HepG2 (cell line): Measurements from ENCODE around the gene TRIM37. TPM values are rescaled to one million over a fixed set of nuclear protein-coding genes. Genes with fewer than 3 reads are reported as not detected.

Experiments
- ELF3 ChIP-seq: IDR thresholded peaks from 2 replicates; pipeline ENCODE4 v1.6.1; 2016; ENCODE audit warnings: missing genetic modification reagents, missing compliant biosample characterization
- GFI1 ChIP-seq: sonication (generic); formaldehyde crosslinking; IDR thresholded peaks from 2 replicates; pipeline ENCODE4 v1.5.0; 2020; ENCODE audit warnings: missing genetic modification reagents, mild to moderate bottlenecking, borderline replicate concordance
- KLF16 ChIP-seq, 2 experiments: sonication (generic) in 1 of 2; formaldehyde crosslinking in 1 of 2; IDR thresholded peaks; 2 replicates each; pipeline versions ENCODE4 v1.6.1 to v1.8.0; 2016 to 2023; ENCODE audit warnings: missing genetic modification reagents in 2 of 2, missing compliant biosample characterization in 1 of 2
- RFXANK ChIP-seq: IDR thresholded peaks from 2 replicates; pipeline ENCODE4 v1.6.1; 2016
- SMAD3 ChIP-seq: sonication (generic); formaldehyde crosslinking; IDR thresholded peaks from 2 replicates; pipeline ENCODE4 v1.4.0; 2020; ENCODE audit warnings: missing genetic modification reagents
- ZNF598 ChIP-seq: sonication (generic); formaldehyde crosslinking; IDR thresholded peaks from 2 replicates; pipeline ENCODE4 v1.5.1; 2020; ENCODE audit warnings: mild to moderate bottlenecking, missing genetic modification reagents, borderline replicate concordance
- ZNF761 ChIP-seq: sonication (generic); formaldehyde crosslinking; conservative IDR thresholded peaks from 2 replicates; pipeline ENCODE4 v1.4.0; 2020; ENCODE audit warnings: mild to moderate bottlenecking, missing genetic modification reagents
- polyA plus RNA-seq, 8 experiments: library from polyadenylated mRNA; depleted of rRNA in 3 of 8; stranded (reverse) in 7 of 8; unstranded in 1 of 8; fragments of >200 nt; fragmentation: Illumina TruSeq in 4 of 8; extraction: Trizol in 4 of 8; gene quantifications; 2 replicates each; pipeline versions ENCODE4 v1.2.1 to v1.2.3, GENCODE V29; 2011 to 2016; ENCODE audit warnings: low read depth in 4 of 8, missing spikeins in 1 of 8, mixed read lengths in 1 of 8; ENCODE audit not compliant: insufficient read depth in 1 of 8
- total RNA-seq, 5 experiments: library from RNA; depleted of rRNA; stranded (reverse); fragments of >200 nt; fragmentation: Illumina TruSeq; extraction: Trizol; gene quantifications; 2 replicates each; pipeline ENCODE4 v1.2.3, GENCODE V29; 2016; ENCODE audit warnings: low read depth in 1 of 5
- TF ChIP-seq, protein P1 (sequence below): sonication (generic); formaldehyde crosslinking; IDR thresholded peaks from 2 replicates; pipeline ENCODE4 v1.5.0; 2020; ENCODE audit warnings: missing genetic modification reagents
- TF ChIP-seq, protein P2 (sequence below): sonication (generic); formaldehyde crosslinking; IDR thresholded peaks from 2 replicates; pipeline ENCODE4 v1.9.0; 2021; ENCODE audit warnings: missing genetic modification reagents, borderline replicate concordance
- TF ChIP-seq, protein P3 (sequence below): IDR thresholded peaks from 2 replicates; pipeline ENCODE4 v1.6.1; 2016; ENCODE audit warnings: mild to moderate bottlenecking
- TF ChIP-seq, protein P4 (sequence below): sonication (generic); formaldehyde crosslinking; IDR thresholded peaks from 2 replicates; pipeline ENCODE4 v1.4.0; 2020; ENCODE audit warnings: mild to moderate bottlenecking, missing genetic modification reagents
- TF ChIP-seq, protein P5 (sequence below): sonication (generic); formaldehyde crosslinking; IDR thresholded peaks from 2 replicates; pipeline ENCODE4 v1.4.0; 2020; ENCODE audit warnings: missing genetic modification reagents
- TF ChIP-seq, protein P6 (sequence below): sonication (generic); formaldehyde crosslinking; IDR thresholded peaks from 2 replicates; pipeline ENCODE4 v1.5.0; 2020; ENCODE audit warnings: mild to moderate bottlenecking, missing genetic modification reagents, borderline replicate concordance

Gene TRIM37
- total and polyA plus RNA-seq, 2 of the 13 experiments (the other 11 are each of a cell fraction or from before 2014, with no cell fraction given), result 12.4 to 39.1 TPM

DNA sequence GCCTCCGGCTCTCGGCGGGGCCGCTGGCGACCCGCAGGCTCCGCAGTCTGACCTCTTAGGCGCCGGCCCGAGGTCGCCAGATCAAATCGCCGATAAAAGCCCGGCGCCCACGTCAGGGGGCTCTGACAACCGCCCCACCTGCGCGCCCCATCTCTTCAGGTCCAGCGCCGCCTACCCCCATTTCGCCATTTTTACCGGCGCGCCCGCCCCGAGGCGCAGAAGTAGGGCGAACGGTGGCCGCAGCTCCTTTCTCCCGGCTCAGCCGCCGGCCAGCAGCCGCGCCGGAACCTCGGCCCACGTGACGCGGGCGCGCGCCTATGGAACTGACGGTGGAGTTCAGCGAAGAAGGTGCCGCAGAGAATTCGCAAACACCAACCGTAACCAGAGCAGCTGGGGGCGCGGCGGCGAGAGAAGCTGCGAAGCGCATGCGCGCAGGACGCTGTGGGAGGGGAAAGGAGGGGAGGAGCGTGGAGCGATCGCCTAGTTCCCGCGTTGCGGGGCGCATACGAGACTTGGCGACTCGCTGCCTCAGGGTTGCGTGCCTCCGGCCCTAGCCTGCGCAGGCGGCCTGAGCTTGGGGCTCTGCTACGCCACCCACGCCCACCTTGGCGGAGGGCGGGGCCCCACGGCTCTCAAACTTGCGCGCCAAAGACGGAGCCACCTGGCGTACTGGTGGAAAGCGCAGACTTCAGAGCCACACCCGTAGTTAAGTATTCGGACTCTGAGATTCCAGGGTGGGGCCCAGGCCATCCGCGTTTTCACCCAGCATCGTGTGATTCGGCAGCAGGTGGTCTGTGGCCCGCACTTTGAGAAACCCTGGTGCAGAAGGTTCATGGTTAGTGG lies at the start of gene TRIM37 (continued):
- TF ChIP-seq, protein P1, sequence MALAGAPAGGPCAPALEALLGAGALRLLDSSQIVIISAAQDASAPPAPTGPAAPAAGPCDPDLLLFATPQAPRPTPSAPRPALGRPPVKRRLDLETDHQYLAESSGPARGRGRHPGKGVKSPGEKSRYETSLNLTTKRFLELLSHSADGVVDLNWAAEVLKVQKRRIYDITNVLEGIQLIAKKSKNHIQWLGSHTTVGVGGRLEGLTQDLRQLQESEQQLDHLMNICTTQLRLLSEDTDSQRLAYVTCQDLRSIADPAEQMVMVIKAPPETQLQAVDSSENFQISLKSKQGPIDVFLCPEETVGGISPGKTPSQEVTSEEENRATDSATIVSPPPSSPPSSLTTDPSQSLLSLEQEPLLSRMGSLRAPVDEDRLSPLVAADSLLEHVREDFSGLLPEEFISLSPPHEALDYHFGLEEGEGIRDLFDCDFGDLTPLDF (CRISPR knock-in tag), result peak; percentile 97
- TF ChIP-seq GFI1 (CRISPR knock-in tag), result peak; percentile 92
- TF ChIP-seq, protein P2, sequence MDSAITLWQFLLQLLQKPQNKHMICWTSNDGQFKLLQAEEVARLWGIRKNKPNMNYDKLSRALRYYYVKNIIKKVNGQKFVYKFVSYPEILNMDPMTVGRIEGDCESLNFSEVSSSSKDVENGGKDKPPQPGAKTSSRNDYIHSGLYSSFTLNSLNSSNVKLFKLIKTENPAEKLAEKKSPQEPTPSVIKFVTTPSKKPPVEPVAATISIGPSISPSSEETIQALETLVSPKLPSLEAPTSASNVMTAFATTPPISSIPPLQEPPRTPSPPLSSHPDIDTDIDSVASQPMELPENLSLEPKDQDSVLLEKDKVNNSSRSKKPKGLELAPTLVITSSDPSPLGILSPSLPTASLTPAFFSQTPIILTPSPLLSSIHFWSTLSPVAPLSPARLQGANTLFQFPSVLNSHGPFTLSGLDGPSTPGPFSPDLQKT (CRISPR knock-in tag), result no peak
- TF ChIP-seq SMAD3 (CRISPR knock-in tag), result no peak; the same call in none of the 2 replicates
- TF ChIP-seq, protein P3, sequence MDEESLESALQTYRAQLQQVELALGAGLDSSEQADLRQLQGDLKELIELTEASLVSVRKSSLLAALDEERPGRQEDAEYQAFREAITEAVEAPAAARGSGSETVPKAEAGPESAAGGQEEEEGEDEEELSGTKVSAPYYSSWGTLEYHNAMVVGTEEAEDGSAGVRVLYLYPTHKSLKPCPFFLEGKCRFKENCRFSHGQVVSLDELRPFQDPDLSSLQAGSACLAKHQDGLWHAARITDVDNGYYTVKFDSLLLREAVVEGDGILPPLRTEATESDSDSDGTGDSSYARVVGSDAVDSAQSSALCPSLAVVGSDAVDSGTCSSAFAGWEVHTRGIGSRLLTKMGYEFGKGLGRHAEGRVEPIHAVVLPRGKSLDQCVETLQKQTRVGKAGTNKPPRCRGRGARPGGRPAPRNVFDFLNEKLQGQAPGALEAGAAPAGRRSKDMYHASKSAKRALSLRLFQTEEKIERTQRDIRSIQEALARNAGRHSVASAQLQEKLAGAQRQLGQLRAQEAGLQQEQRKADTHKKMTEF (CRISPR knock-in tag), result peak; percentile 88
- TF ChIP-seq ZNF598 (CRISPR knock-in tag), result peak; percentile 98; the same call in 1 of the 2 replicates
- peak; percentile 79 to 88; a peak in 3 of 4 replicates for TF ChIP-seq KLF16 (CRISPR knock-in tag; IDR thresholded peaks at IDR 0.05)
- TF ChIP-seq ZNF761, result peak; percentile 74; the same call in 1 of the 2 replicates
- TF ChIP-seq, protein P4, sequence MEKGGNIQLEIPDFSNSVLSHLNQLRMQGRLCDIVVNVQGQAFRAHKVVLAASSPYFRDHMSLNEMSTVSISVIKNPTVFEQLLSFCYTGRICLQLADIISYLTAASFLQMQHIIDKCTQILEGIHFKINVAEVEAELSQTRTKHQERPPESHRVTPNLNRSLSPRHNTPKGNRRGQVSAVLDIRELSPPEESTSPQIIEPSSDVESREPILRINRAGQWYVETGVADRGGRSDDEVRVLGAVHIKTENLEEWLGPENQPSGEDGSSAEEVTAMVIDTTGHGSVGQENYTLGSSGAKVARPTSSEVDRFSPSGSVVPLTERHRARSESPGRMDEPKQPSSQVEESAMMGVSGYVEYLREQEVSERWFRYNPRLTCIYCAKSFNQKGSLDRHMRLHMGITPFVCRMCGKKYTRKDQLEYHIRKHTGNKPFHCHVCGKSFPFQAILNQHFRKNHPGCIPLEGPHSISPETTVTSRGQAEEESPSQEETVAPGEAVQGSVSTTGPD (CRISPR knock-in tag), result no peak
- TF ChIP-seq, protein P5, sequence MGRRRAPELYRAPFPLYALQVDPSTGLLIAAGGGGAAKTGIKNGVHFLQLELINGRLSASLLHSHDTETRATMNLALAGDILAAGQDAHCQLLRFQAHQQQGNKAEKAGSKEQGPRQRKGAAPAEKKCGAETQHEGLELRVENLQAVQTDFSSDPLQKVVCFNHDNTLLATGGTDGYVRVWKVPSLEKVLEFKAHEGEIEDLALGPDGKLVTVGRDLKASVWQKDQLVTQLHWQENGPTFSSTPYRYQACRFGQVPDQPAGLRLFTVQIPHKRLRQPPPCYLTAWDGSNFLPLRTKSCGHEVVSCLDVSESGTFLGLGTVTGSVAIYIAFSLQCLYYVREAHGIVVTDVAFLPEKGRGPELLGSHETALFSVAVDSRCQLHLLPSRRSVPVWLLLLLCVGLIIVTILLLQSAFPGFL (CRISPR knock-in tag), result no peak; the same call in 1 of the 2 replicates
- no peak for TF ChIP-seq RFXANK (CRISPR knock-in tag)
- TF ChIP-seq, protein P6, sequence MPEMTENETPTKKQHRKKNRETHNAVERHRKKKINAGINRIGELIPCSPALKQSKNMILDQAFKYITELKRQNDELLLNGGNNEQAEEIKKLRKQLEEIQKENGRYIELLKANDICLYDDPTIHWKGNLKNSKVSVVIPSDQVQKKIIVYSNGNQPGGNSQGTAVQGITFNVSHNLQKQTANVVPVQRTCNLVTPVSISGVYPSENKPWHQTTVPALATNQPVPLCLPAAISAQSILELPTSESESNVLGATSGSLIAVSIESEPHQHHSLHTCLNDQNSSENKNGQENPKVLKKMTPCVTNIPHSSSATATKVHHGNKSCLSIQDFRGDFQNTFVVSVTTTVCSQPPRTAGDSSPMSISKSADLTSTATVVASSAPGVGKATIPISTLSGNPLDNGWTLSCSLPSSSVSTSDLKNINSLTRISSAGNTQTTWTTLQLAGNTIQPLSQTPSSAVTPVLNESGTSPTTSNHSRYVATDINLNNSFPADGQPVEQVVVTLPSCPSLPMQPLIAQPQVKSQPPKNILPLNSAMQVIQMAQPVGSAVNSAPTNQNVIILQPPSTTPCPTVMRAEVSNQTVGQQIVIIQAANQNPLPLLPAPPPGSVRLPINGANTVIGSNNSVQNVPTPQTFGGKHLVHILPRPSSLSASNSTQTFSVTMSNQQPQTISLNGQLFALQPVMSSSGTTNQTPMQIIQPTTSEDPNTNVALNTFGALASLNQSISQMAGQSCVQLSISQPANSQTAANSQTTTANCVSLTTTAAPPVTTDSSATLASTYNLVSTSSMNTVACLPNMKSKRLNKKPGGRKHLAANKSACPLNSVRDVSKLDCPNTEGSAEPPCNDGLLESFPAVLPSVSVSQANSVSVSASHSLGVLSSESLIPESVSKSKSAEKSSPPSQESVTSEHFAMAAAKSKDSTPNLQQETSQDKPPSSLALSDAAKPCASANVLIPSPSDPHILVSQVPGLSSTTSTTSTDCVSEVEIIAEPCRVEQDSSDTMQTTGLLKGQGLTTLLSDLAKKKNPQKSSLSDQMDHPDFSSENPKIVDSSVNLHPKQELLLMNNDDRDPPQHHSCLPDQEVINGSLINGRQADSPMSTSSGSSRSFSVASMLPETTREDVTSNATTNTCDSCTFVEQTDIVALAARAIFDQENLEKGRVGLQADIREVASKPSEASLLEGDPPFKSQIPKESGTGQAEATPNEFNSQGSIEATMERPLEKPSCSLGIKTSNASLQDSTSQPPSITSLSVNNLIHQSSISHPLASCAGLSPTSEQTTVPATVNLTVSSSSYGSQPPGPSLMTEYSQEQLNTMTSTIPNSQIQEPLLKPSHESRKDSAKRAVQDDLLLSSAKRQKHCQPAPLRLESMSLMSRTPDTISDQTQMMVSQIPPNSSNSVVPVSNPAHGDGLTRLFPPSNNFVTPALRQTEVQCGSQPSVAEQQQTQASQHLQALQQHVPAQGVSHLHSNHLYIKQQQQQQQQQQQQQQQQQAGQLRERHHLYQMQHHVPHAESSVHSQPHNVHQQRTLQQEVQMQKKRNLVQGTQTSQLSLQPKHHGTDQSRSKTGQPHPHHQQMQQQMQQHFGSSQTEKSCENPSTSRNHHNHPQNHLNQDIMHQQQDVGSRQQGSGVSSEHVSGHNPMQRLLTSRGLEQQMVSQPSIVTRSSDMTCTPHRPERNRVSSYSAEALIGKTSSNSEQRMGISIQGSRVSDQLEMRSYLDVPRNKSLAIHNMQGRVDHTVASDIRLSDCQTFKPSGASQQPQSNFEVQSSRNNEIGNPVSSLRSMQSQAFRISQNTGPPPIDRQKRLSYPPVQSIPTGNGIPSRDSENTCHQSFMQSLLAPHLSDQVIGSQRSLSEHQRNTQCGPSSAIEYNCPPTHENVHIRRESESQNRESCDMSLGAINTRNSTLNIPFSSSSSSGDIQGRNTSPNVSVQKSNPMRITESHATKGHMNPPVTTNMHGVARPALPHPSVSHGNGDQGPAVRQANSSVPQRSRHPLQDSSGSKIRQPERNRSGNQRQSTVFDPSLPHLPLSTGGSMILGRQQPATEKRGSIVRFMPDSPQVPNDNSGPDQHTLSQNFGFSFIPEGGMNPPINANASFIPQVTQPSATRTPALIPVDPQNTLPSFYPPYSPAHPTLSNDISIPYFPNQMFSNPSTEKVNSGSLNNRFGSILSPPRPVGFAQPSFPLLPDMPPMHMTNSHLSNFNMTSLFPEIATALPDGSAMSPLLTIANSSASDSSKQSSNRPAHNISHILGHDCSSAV (CRISPR knock-in tag), result no peak
- peak; percentile 37; the same call in 1 of the 2 replicates for TF ChIP-seq ELF3 (CRISPR knock-in tag)
